Subcutaneous abdominal adipose tissue (tissue), 5 donors: ENCODE measurements around the gene KLHL25.

Experiments
- H3K27ac ChIP-seq: one replicate; pipeline ENCODE4 v1.7.0; 2013; ENCODE audit warnings: low read depth, mild to moderate bottlenecking, inconsistent platforms, low read length, moderate library complexity
- H3K27me3 ChIP-seq, 5 donors: one replicate each; pipeline ENCODE4 v1.7.0; 2013; ENCODE audit warnings: low read length in 5 of 5, inconsistent platforms in 1 of 5; ENCODE audit not compliant: control insufficient read depth in 5 of 5, insufficient read depth in 4 of 5
- H3K36me3 ChIP-seq, 5 donors: one replicate each; pipeline ENCODE4 v1.7.0; 2013; ENCODE audit warnings: low read length in 5 of 5; ENCODE audit not compliant: control insufficient read depth in 5 of 5, insufficient read depth in 5 of 5
- H3K4me1 ChIP-seq, 5 donors: one replicate each; pipeline ENCODE4 v1.7.0; 2013; ENCODE audit warnings: low read length in 5 of 5, mild to moderate bottlenecking in 3 of 5, moderate library complexity in 1 of 5; ENCODE audit not compliant: control insufficient read depth in 5 of 5, insufficient read depth in 5 of 5
- H3K4me3 ChIP-seq, 5 donors: one replicate each; pipeline ENCODE4 v1.7.0; 2013; ENCODE audit warnings: low read length in 5 of 5, low read depth in 1 of 5
- H3K9ac ChIP-seq, 5 donors: one replicate each; pipeline ENCODE4 v1.7.0; 2013; ENCODE audit warnings: low read length in 5 of 5, mild to moderate bottlenecking in 4 of 5, moderate library complexity in 3 of 5
- H3K9me3 ChIP-seq, 5 donors: one replicate each; pipeline ENCODE4 v1.7.0; 2013; ENCODE audit warnings: low read length in 5 of 5; ENCODE audit not compliant: control insufficient read depth in 5 of 5
- donor health status: healthy.
- donor health status: healthy.
- donor health status: healthy.
- donor health status: healthy.
- donor health status: healthy.

The KLHL25 gene

DNA sequence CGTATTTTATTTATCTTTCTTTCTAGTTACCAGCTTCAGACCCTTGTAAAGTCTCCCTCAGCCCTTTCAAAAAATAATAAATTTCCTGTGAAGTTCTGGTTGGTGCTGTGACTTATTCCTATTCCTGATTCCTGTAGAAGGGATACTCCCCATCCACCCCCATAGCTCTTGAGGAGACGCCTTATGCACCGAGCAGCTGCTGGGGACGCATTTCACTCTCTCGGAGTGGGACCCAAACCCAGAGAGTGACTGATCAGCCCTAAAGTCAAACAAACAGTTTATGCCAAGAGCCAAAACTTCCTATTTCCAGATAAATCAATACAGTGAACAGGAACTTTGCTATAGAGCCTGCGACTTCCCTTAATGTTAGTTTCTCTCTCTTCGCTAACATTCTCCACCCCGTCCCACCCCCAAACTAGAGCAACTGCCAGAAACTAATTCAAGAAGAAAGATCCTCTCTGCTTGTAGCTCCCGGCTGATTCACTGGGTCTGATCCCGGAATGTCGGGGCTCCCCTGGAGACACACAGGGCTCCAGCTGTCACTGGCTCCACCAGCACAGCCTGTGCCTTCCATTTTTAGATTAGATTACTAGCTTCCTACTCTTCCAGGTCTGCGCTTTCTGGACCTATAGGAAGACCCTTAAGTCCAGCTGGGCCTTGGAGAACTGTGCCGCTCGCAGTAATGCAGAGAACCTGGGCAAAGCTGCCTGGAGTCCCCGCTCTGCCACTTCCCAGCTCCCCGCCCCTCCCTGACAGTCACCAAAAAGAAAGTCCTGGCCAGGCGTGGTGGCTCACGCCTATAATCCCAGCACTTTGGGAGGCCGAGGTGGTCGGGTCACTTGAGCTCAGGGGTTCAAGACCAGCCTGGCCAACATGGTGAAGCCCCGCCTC lies 45.2 kb downstream of the KLHL25 start:
- Histone ChIP-seq H3K9me3 (no peaks in the 10 kb centered on the region), H3K4me3 (peak overlapping the region; percentile 44 to 61 (median 54)), H3K27ac (peak overlapping the region; percentile 85), H3K9ac (peak overlapping the region in 4 of 5 donors; percentile 4 to 69 (median 54)), H3K36me3 (peaks cover 0 to 48% (median 43%) of the 10 kb centered on the region in 5 donors), H3K4me1 (peaks cover 5 to 86% (median 60%) of the 10 kb centered on the region in 5 donors), H3K27me3 (no peaks in the 10 kb centered on the region)

DNA sequence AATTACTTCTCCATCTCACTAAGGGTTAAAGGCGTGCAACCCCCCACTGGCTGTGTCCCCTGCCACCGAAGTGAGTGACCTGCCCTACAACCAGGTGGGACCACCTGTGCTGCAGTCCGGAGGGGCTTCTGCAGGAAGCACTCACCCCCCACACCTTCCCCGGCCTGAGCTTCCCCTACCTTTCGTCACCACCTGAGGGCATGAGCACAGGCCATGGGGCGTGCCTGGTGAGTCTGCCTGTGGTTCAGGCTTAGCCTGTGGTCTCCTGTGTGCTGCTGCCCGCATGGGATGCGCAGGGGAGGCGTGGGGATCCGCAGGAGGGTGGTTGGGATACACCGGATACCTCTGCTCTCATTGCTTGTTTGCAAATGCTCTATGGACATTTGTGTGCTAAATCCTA lies 46.0 kb downstream of the KLHL25 start:
- peaks cover 0 to 55% (median 51%) of the 10 kb centered on the region in 5 donors for H3K36me3 ChIP-seq
- peaks cover 5 to 78% (median 52%) of the 10 kb centered on the region in 5 donors for H3K4me1 ChIP-seq
- H3K9me3 ChIP-seq: no peaks in the 10 kb centered on the region
- no peak overlapping the region for H3K4me3 ChIP-seq
- peak overlapping the region; percentile 85 for H3K27ac ChIP-seq
- H3K27me3 ChIP-seq: no peaks in the 10 kb centered on the region
- H3K9ac ChIP-seq: no peak overlapping the region

DNA sequence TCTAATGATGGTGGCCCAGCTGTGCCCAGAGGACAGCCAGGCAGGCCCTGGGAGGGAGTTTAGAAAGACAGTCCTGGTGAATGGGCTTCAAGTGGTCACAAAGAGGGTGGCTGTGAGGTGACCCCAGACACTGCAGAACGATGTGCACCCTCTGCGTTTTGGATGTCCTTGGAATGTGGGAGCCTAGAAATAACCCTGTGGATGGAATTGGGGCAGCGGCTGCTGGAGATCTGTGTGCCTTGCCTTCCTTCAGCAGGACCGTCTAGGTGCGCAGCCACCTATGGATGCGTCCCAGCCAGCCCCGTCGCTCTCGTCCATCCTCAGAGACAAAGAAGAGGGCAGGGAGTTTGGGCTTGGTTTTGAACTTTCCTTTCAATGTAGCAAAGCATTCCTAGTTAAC lies 46.5 kb downstream of the KLHL25 start:
- H3K4me3 ChIP-seq: no peak overlapping the region
- H3K9ac ChIP-seq: no peak overlapping the region
- H3K27me3 ChIP-seq: no peaks in the 10 kb centered on the region
- H3K36me3 ChIP-seq: peaks cover 0 to 56% (median 56%) of the 10 kb centered on the region in 5 donors
- H3K4me1 ChIP-seq: peaks cover 7 to 77% (median 51%) of the 10 kb centered on the region in 5 donors
- H3K27ac ChIP-seq: peak overlapping the region; percentile 85
- no peaks in the 10 kb centered on the region for H3K9me3 ChIP-seq

DNA sequence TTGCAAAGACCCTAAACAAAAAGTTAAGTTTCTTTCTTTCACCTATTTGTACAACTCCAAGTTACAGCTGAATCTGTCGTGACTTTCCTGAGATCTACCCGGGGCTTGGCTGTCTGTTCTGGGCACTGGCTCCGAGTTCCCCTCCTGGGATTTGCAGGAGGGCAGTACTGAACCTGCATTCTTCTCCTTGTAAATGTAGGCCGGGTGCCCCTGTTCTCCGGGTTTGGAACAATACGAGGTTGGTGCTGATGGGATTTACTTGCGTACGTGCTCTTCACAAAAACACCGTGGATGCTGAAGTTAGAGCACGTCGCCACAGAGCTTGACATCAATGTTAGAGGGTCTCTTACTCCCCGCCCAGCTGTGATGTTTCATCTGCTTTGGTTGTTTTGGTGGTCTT lies 48.1 kb downstream of the KLHL25 start:
- peaks cover 2 to 71% (median 66%) of the 10 kb centered on the region in 5 donors for H3K36me3 ChIP-seq
- no peaks in the 10 kb centered on the region for H3K27me3 ChIP-seq
- H3K4me3 ChIP-seq: no peak overlapping the region
- H3K4me1 ChIP-seq: peaks cover 6 to 73% (median 50%) of the 10 kb centered on the region in 5 donors
- H3K9ac ChIP-seq: no peak overlapping the region
- H3K27ac ChIP-seq: peak overlapping the region; percentile 70
- no peaks in the 10 kb centered on the region for H3K9me3 ChIP-seq

DNA sequence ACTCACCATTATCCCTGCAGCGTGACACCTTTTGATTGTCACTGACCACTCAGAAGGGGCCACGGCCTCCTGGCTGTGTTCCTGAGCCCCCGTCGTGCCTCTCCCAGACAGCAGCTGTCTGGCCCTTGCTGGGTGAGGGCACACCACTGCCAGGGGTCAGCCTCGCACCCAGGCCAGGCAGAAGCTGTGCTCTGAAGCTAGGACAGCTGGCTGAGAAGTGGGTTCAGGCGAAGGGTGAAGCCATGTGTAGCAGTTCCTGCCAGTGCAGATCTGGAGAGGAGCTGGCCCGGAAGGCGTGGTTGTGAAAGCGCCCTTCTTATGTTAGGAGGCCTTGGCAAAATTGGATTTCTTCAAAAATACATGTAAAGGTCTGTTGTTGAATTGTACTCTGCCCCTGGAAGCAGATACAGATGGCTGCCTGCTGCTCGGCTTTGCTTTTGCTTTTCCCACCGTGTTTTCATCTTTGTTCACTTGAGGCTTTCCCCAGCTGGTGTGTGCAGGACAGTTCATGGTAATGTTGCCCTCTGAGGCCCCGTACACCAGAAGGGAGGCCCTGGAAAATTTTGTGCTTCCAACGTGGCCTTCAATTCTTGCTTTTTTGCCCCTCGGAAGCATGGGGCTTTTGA lies 49.1 kb downstream of the KLHL25 start:
- Histone ChIP-seq H3K27me3 (no peaks in the 10 kb centered on the region), H3K4me3 (no peak overlapping the region), H3K36me3 (peaks cover 2 to 81% (median 75%) of the 10 kb centered on the region in 5 donors), H3K9ac (no peak overlapping the region), H3K9me3 (no peaks in the 10 kb centered on the region), H3K27ac (peak overlapping the region; percentile 70), H3K4me1 (peaks cover 6 to 63% (median 41%) of the 10 kb centered on the region in 5 donors)

DNA sequence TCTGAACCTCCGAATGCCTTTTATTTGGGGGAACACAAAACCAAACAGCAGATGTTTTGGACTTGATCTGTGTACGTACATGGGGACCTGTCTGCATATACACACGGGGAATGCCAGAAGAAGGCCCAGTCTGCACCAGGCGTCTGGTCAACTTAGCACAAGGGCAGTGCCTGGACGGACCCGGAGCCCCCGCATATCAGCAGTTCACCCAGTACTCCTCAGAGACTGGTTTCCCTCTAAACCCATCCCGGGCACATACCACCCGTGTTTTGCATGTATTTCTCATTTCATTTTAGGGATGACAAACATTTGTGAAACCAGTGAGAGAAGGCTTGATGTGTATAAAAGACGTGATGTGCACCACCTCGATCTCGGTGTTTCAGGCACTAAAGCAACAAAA lies 49.7 kb downstream of the KLHL25 start:
- H3K27ac ChIP-seq: peak overlapping the region; percentile 4
- no peak overlapping the region for H3K9ac ChIP-seq
- H3K9me3 ChIP-seq: no peaks in the 10 kb centered on the region
- H3K36me3 ChIP-seq: peaks cover 2 to 87% (median 81%) of the 10 kb centered on the region in 5 donors
- no peak overlapping the region for H3K4me3 ChIP-seq
- peaks cover 2 to 57% (median 35%) of the 10 kb centered on the region in 5 donors for H3K4me1 ChIP-seq
- H3K27me3 ChIP-seq: no peaks in the 10 kb centered on the region

DNA sequence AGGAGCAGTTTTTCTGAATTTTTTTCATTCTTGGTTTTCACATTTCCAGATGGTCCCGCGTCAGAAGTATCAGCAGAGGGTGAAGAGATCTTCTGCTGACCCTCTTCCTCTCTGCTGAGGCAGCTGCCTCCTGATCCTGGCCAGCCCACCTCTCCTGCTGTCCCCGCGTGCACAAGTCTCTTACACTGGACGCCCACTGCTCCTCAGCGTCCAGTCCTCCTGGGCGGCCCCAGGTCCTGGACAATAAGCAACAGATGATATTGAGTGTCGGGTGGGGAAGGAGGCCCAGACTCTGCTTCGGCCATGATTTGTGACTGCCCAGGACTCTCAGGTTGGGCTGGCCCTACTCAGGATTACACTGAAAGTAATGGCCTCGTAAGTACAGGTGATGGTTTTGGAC lies 50.1 kb downstream of the KLHL25 start:
- Histone ChIP-seq H3K27me3 (no peaks in the 10 kb centered on the region), H3K4me3 (no peak overlapping the region), H3K4me1 (peaks cover 2 to 53% (median 31%) of the 10 kb centered on the region in 5 donors), H3K9ac (no peak overlapping the region), H3K9me3 (no peaks in the 10 kb centered on the region), H3K36me3 (peaks cover 2 to 91% (median 82%) of the 10 kb centered on the region in 5 donors), H3K27ac (no peak overlapping the region)

DNA sequence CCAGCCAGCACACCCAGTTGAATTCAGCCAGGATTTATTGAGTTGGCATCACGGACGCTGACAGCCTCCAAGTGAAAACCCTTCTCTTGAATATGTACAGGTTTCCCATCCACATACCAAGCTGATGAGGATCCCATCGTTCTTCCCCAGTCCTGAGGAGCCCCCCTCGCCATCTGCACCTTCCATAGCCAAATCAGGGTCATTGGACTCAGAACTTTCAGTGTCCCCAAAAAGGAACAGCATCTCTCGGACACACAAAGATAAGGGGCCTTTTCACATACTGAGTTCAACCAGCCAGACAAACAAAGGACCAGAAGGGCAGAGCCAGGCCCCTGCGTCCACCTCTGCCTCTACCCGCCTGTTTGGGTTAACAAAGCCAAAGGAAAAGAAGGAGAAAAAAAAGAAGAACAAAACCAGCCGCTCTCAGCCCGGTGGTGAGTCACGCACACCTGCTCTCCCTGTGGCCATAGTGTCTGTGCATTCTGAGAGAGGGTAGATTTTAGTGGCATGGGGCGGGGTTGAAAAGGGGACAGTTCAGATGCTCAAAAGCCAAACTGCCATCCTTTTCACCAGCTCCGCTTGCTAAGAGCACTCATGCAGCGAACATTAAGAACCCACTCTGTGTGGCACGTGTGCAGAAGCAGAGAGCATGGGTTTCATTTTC lies 51.2 kb downstream of the KLHL25 start:
- H3K27ac ChIP-seq: no peak overlapping the region
- H3K4me1 ChIP-seq: peaks cover 2 to 42% (median 21%) of the 10 kb centered on the region in 5 donors
- no peak overlapping the region for H3K4me3 ChIP-seq
- no peaks in the 10 kb centered on the region for H3K9me3 ChIP-seq
- H3K27me3 ChIP-seq: no peaks in the 10 kb centered on the region
- H3K36me3 ChIP-seq: peaks cover 5 to 92% (median 78%) of the 10 kb centered on the region in 5 donors
- no peak overlapping the region for H3K9ac ChIP-seq

DNA sequence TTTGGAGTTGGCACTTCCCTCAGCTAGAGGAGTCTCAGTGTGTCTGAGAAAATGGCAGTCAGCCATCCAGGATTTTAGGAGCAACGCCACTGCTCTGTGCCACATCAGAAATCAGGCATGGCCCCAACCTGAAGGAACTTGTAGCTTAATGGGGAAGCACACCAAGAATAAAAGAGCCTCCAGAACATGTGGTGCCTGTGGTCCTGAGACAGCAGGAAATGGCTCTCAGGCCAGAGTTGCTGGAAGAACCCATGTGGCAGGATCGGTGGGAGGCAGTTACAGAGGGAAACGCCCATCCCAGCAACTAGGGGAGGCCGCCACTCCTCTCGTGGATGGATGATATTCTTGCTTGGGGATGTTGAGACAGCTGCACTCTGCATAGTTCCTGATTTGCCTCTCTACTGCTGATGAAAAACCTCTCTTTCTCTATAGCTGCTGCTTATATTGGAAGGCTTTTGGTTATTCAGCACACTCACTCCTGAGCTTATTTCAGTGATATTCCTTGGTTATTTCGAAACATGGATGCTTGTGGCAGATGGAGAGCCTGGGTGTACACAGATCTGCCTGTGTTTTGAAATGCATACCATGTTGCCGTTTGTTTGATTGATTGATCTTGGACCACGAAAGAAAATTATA lies 52.4 kb downstream of the KLHL25 start:
- peaks cover 2 to 32% (median 15%) of the 10 kb centered on the region in 5 donors for H3K4me1 ChIP-seq
- H3K9ac ChIP-seq: no peak overlapping the region
- no peak overlapping the region for H3K4me3 ChIP-seq
- no peaks in the 10 kb centered on the region for H3K9me3 ChIP-seq
- no peaks in the 10 kb centered on the region for H3K27me3 ChIP-seq
- H3K27ac ChIP-seq: no peak overlapping the region
- peaks cover 7 to 86% (median 68%) of the 10 kb centered on the region in 5 donors for H3K36me3 ChIP-seq
